Left cardiac atrium (tissue), 4 donors: ENCODE data around the gene PCAT6. TPM values are rescaled to one million over a fixed set of nuclear protein-coding genes. Genes with fewer than 3 reads are reported as not detected.
A peak's percentile ranks its signal among the peaks of the same experiment; 100 is the strongest.
"Not testable (repeated sequence)": the region's sequence is repeated elsewhere in the genome, so short reads cannot be mapped to it uniquely, and the experiment has no call there.

ENCODE experiments used
- ATAC-seq, 2 donors: fragments of 200-7000 bp; cut with Tn5 transposase; one replicate each; pipeline ENCODE4 v1.9.1; 2020; ENCODE audit warnings: mild to moderate bottlenecking in 2 of 2, moderate library complexity in 2 of 2
- DNase-seq: peaks from one replicate; pipeline ENCODE4 v3.0.0-alpha.2; 2020
- intact Hi-C, 2 donors: fragments of 100-400 bp; cut with DNase I; formaldehyde crosslinking; loops; one replicate each; pipeline versions ENCODE4 v1.14.1 to v1.15.1; 2022 to 2023
- long read RNA-seq: library from polyadenylated mRNA; unstranded; transcript quantifications from one replicate; pipeline ENCODE4 v2.0.0, GENCODE V29; 2021
- total RNA-seq, 2 donors: library from RNA; stranded (reverse); fragmentation: NEBNext Ultra II Directional; extraction: Animal tissue kit (Norgen Biotek cat#: 25700); gene quantifications; one replicate each; pipeline ENCODE4 v1.2.1, GENCODE V29; 2021
- donor health status: DM: no; HTN: yes; CAD: no.
- donor health status: DM: no; HTN: yes; CAD: no; lungs with severe emphysema.
- donor health status: DM: yes; HTN: yes; CAD: no.
- donor health status: Dilated cardiomyopathy.

Gene PCAT6
- total RNA-seq = 1 to 10 TPM; 1.2 to 1.7 TPM
- long read RNA-seq = 0 reads

- DNase-seq (peak; percentile 95), ATAC-seq (peak; percentile 94 to 95)
- intact Hi-C loops = no loop called here
These were observed at the start of gene PCAT6 for GRCh38 chr1:202810615-202811295. Gene PCAT6, plus strand, starts transcription at chr1:202810954.

- no peak for DNase-seq
- ATAC-seq = no peak
- intact Hi-C loops = no loop called here
These were observed 48.7 kb upstream of the PCAT6 start for GRCh38 chr1:202762019-202762418.

- DNase-seq = no peak
These were observed 45.0 kb upstream of the PCAT6 start for GRCh38 chr1:202765721-202766120.

GRCh38 chr1:202770135-202770534 lies 40.6 kb upstream of the PCAT6 start:
- ATAC-seq (no peak), DNase-seq (no peak)
- intact Hi-C loops = no loop called here

More at GRCh38 chr1:202765721-202766120, 45.0 kb upstream of the PCAT6 start:
- intact Hi-C loops = no loop called here
- ATAC-seq = no peak

GRCh38 chr1:202781180-202781579 lies 29.6 kb upstream of the PCAT6 start:
- ATAC-seq = no peak
- intact Hi-C loops = no loop called here
- no peak for DNase-seq

GRCh38 chr1:202786804-202787203 lies 23.9 kb upstream of the PCAT6 start:
- intact Hi-C loops = no loop called here
- DNase-seq (no peak), ATAC-seq (no peak)

- ATAC-seq (no peak), DNase-seq (no peak)
- intact Hi-C loops = no loop called here
These were observed 22.0 kb upstream of the PCAT6 start for GRCh38 chr1:202788800-202789199.

GRCh38 chr1:202791077-202791747 lies 19.5 kb upstream of the PCAT6 start:
- ATAC-seq (no peak), DNase-seq (no peak)

GRCh38 chr1:202794051-202794740 lies 16.6 kb upstream of the PCAT6 start:
- intact Hi-C loops = no loop called here
- DNase-seq (no peak), ATAC-seq (no peak)

More at GRCh38 chr1:202791077-202791747, 19.5 kb upstream of the PCAT6 start:
- intact Hi-C loops = no loop called here

- intact Hi-C loops, ATAC-seq, DNase-seq: not testable (repeated sequence)
These were observed 15.8 kb upstream of the PCAT6 start for GRCh38 chr1:202794931-202795330.

- no peak for ATAC-seq
- no peak for DNase-seq
- intact Hi-C loops = no loop called here
These were observed 14.1 kb upstream of the PCAT6 start for GRCh38 chr1:202796670-202797069.

GRCh38 chr1:202798260-202798659 lies 12.5 kb upstream of the PCAT6 start:
- ATAC-seq = no peak
- intact Hi-C loops = no loop called here
- DNase-seq = no peak

- no peak for ATAC-seq
- intact Hi-C loops = no loop called here
- no peak for DNase-seq
These were observed 11.9 kb upstream of the PCAT6 start for GRCh38 chr1:202798792-202799331.

- intact Hi-C loops = no loop called here
- DNase-seq = no peak
- no peak for ATAC-seq
These were observed 10.0 kb upstream of the PCAT6 start for GRCh38 chr1:202800742-202801141.

GRCh38 chr1:202801175-202801574 lies 9.6 kb upstream of the PCAT6 start:
- intact Hi-C loops = no loop called here
- ATAC-seq (no peak), DNase-seq (no peak)

- no peak for ATAC-seq
- DNase-seq = no peak
- intact Hi-C loops = no loop called here
These were observed 8.7 kb upstream of the PCAT6 start for GRCh38 chr1:202802034-202802433.

GRCh38 chr1:202802998-202803932 lies 7.5 kb upstream of the PCAT6 start:
- DNase-seq = no peak
- intact Hi-C loops = no loop called here
- ATAC-seq = no peak

GRCh38 chr1:202804126-202804525 lies 6.6 kb upstream of the PCAT6 start:
- intact Hi-C loops = no loop called here
- ATAC-seq (no peak), DNase-seq (no peak)
